Body of pancreas (tissue), 4 donors: ENCODE data around the gene SMCHD1. TPM values are rescaled to one million over a fixed set of nuclear protein-coding genes. Genes with fewer than 3 reads are reported as not detected.

Source experiments
- ATAC-seq: fragments of 150-250 bp; one replicate; pipeline ENCODE4 v1.9.1; 2016
- DNase-seq, 4 donors: peaks; one replicate each; pipeline ENCODE4 v3.0.0-alpha.2; 2019
- H3K27ac ChIP-seq, 4 donors: fragments of 200-600 bp; sonication (generic); 1 replicate in 3 of 4; 2 replicates in 1 of 4; pipeline versions ENCODE4 v1.5.1 to v1.6.1; 2016 to 2019; ENCODE audit warnings: mild to moderate bottlenecking in 1 of 4, mixed read lengths in 1 of 4, moderate library complexity in 1 of 4
- H3K27me3 ChIP-seq, 2 donors: fragments of 200-600 bp; sonication (generic); one replicate each; pipeline ENCODE4 v1.6.0; 2016; ENCODE audit warnings: mild to moderate bottlenecking in 1 of 2
- H3K36me3 ChIP-seq, 2 donors: fragments of 200-600 bp; sonication (generic); replicated peaks in 1 of 2; 2 replicates each; pipeline ENCODE4 v1.5.1; 2016; ENCODE audit warnings: low read depth in 2 of 2; ENCODE audit not compliant: insufficient read depth in 1 of 2
- H3K4me1 ChIP-seq: fragments of 200-600 bp; sonication (generic); one replicate; pipeline ENCODE4 v1.6.0; 2016
- H3K4me3 ChIP-seq, 2 donors: fragments of 200-600 bp; sonication (generic); 1 replicate in 1 of 2; 2 replicates in 1 of 2; pipeline ENCODE4 v1.5.1; 2016 to 2019
- H3K9me3 ChIP-seq, 3 donors: fragments of 200-600 bp; sonication (generic); 1 replicate in 2 of 3; 2 replicates in 1 of 3; pipeline ENCODE4 v1.5.1; 2016
- CTCF ChIP-seq, 7 experiments: fragments of 450-650 bp in 4 of 7; fragments of 200-600 bp in 3 of 7; sonication (generic) in 3 of 7; IDR thresholded peaks; one replicate each; pipeline ENCODE4 v1.5.1; 2016 to 2019; ENCODE audit warnings: antibody characterized with exemption in 7 of 7
- POLR2A ChIP-seq, 3 donors: fragments of 450-650 bp; IDR thresholded peaks; one replicate each; pipeline ENCODE4 v1.6.1; 2016; ENCODE audit warnings: antibody characterized with exemption in 3 of 3, mild to moderate bottlenecking in 2 of 3
- WGBS, 2 donors: methylation state at CpG; one replicate each; pipeline ENCODE4 v1.1.5; 2017; 5-methylcytosine and 5-hydroxymethylcytosine counted together
- intact Hi-C: fragments of 100-400 bp; cut with DNase I; formaldehyde crosslinking; loops from one replicate; pipeline ENCODE4 v1.15.1; 2023
- total RNA-seq, 2 donors: library from RNA; depleted of rRNA; stranded (reverse); fragments of >200 nt; gene quantifications; one replicate each; pipeline ENCODE4 v1.1.0, GENCODE V29; 2016

SMCHD1 gene
- 100 to 1,000 TPM in 1 of 2 donors, 10 to 100 TPM in 1; 56.0 to 100 TPM for total RNA-seq

GRCh38 chr18:2655178-2655953 is at the start of gene SMCHD1:
TSS of gene SMCHD1 (plus strand) at chr18:2655726. CDS start at chr18:2656076, 350 bp downstream.
- peak; percentile 84 for ATAC-seq
- no peaks in the 10 kb centered on the region for H3K27me3 ChIP-seq
- peak within 1 kb of the TSS; percentile 88 to 89 for H3K4me3 ChIP-seq
- 1 to 2% methylated on average over 16 to 99 of the region's 100 CpGs for WGBS, 2 donors
- intact Hi-C loops: no loop called here
- no peak for TF ChIP-seq CTCF (IDR thresholded peaks at IDR 0.05)
- TF ChIP-seq POLR2A (IDR thresholded peaks at IDR 0.05): peak; percentile 88 to 94 (median 91)
- H3K9me3 ChIP-seq: no peaks in the 10 kb centered on the region
- no peaks in the 10 kb centered on the region for H3K36me3 ChIP-seq
- peak within 1 kb of the TSS; percentile 94 to 99 (median 96) for H3K27ac ChIP-seq
- H3K4me1 ChIP-seq: peaks cover 28% of the 10 kb centered on the region
- DNase-seq: peak; percentile 88 to 93 (median 90)

- Histone ChIP-seq H3K27me3 (no peaks in the 10 kb centered on the region), H3K36me3 (no peaks in the 10 kb centered on the region), H3K4me1 (peaks cover 5% of the 10 kb centered on the region), H3K9me3 (no peaks in the 10 kb centered on the region), H3K4me3 (no peak overlapping the region), H3K27ac (peak overlapping the region in 1 of 4 donors; percentile 61)
- TF ChIP-seq POLR2A (IDR thresholded peaks at IDR 0.05) (no peak), CTCF (IDR thresholded peaks at IDR 0.05) (no peak)
- ATAC-seq (no peak), DNase-seq (no peak)
- WGBS, 2 donors: 76 to 78% methylated on average over 2 of the region's 2 CpGs
- intact Hi-C loops: no loop called here
These were observed 49.2 kb upstream of the SMCHD1 start for GRCh38 chr18:2606335-2606734.

- WGBS, 2 donors: 97 to 100% methylated on average over 2 of the region's 2 CpGs
- no peak for ATAC-seq
- TF ChIP-seq POLR2A (IDR thresholded peaks at IDR 0.05): no peak
- TF ChIP-seq CTCF (IDR thresholded peaks at IDR 0.05): no peak
These were observed 45.9 kb upstream of the SMCHD1 start for GRCh38 chr18:2609604-2610003.

GRCh38 chr18:2610549-2610948 is 45.0 kb upstream of the SMCHD1 start:
- H3K36me3 ChIP-seq: no peaks in the 10 kb centered on the region
- intact Hi-C loops: no loop called here
- no peak for ATAC-seq
- WGBS, 2 donors: 81 to 91% methylated on average over 5 of the region's 5 CpGs
- peaks cover 5% of the 10 kb centered on the region for H3K4me1 ChIP-seq
- H3K9me3 ChIP-seq: no peaks in the 10 kb centered on the region
- TF ChIP-seq POLR2A (IDR thresholded peaks at IDR 0.05) (no peak), CTCF (IDR thresholded peaks at IDR 0.05) (no peak)
- H3K27me3 ChIP-seq: no peaks in the 10 kb centered on the region
- no peak for DNase-seq
- H3K4me3 ChIP-seq: no peak overlapping the region
- no peak overlapping the region for H3K27ac ChIP-seq

More at GRCh38 chr18:2609604-2610003, 45.9 kb upstream of the SMCHD1 start:
- Histone ChIP-seq H3K27ac (no peak overlapping the region), H3K4me3 (no peak overlapping the region), H3K9me3 (no peaks in the 10 kb centered on the region), H3K36me3 (no peaks in the 10 kb centered on the region), H3K4me1 (peaks cover 5% of the 10 kb centered on the region), H3K27me3 (no peaks in the 10 kb centered on the region)
- no peak for DNase-seq
- intact Hi-C loops: no loop called here

GRCh38 chr18:2612996-2613395 is 42.5 kb upstream of the SMCHD1 start:
- H3K9me3 ChIP-seq: no peaks in the 10 kb centered on the region
- TF ChIP-seq CTCF (IDR thresholded peaks at IDR 0.05) (no peak), POLR2A (IDR thresholded peaks at IDR 0.05) (no peak)
- H3K4me1 ChIP-seq: no peaks in the 10 kb centered on the region
- intact Hi-C loops: no loop called here
- ATAC-seq (no peak), DNase-seq (no peak)
- no peaks in the 10 kb centered on the region for H3K36me3 ChIP-seq
- H3K27me3 ChIP-seq: no peaks in the 10 kb centered on the region
- 84 to 87% methylated on average over 1 of the region's 1 CpG for WGBS, 2 donors
- H3K27ac ChIP-seq: no peak overlapping the region
- H3K4me3 ChIP-seq: no peak overlapping the region
